NCI-H1105 treated with DMSO at 0.1 percent for 48 hours (cell line): ENCODE data around the gene RAB44.
A peak's percentile ranks its signal among the peaks of the same experiment; 100 is the strongest.
"Not testable (repeated sequence)": the region's sequence is repeated elsewhere in the genome, so short reads cannot be mapped to it uniquely, and the experiment has no call there.

ENCODE experiments used
- DNase-seq: peaks from one replicate; lab custom pipeline; 2025; lab: John Stamatoyannopoulos, UW

Gene RAB44

GRCh38 chr6:36715469-36715868 is 17.8 kb downstream of the RAB44 start:
- DNase-seq, result no peak

DNA sequence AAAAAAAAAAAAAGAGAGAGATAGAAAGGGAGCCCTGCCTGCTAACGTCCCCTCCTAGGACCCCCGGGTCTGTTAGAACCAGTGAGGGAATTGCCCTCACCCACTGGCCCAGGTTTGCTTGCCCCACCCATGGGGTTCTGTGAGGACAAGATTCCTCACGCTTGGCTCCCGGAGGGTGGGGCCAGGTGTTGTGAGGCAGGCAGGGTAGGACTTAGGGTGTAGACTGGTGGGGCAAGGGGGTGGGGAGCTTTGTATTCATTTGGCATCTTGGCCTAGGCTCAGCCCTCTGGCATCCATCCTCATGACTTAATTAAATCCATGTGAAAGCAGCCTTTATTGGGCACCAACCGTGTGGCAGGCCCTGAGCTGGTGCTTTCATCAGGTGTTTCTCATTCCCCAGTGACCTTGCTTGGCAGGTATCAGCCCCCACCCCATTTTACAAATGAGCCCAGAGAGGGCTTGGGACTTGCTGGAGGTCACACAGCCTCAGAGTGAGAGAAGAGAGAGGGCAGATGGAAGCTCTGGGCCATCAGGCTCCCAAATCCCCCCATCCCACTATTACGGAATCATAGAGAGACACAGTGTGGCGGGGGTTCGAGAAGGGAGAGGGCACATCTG is 19.0 kb downstream of the RAB44 start:
- DNase-seq, result no peak

DNA sequence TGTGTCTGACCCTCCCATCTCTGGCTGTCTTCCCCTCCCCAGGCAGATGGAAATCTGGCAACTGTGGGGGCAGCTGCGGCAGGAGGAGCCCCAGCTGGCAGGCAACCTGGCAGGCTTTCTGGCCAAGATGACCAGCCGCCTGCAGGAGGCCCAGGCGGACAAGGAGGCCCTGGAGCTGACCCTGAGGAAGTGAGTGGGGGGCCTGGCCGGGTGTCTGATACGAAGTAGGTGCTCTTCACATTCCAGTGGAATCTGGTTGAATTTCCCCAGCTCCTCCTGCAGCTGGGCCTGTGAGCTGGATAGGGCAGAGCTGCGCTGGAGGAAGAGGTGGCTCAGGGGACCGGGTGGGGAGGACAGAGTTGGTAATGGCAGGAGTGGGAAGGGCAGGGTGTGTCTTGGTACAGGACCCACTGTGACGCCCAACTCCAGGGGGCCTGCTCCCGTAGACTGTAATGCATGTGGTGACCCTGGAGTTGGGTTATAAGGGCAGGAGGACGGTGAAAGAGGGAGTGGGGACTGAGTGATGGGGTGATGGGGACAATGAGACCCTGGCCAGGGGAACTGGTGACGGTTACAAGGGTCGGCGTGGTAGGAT is 19.7 kb downstream of the RAB44 start:
- no peak for DNase-seq

DNA sequence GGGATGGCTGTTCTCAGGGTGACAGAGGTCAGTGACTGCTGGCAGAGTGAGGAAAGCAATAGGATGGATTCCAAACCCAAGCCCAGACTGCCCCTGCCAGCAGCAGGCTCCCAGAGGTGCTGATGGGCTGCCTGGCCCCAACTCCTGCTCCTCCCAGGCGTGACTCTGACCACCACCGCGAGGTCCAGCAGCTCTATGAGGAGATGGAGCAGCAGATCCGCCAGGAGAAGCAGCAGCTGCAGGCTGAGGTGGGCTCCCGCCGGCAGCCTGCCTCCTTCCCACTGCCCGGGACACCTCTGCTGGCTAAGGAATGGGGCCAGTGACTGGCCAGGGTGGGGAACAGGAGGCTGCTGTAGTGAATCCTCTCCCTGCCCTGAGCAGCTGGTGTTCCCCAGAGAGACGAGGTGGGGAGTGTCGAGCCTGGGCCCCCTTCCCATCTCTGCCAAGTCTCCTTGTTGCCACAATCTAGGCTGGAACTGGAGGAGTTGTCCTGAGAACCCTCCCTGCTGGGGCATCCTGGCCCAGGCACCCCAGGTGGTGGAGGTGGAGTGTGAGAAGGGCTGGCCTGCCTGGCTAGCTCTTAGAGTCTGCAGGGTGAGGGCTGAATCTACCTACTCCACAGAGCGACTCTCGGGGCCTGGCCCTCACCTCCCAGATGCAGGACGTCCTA is 20.4 kb downstream of the RAB44 start:
- DNase-seq, result no peak

- no peak for DNase-seq
Measured at GRCh38 chr6:36718560-36718959, 20.9 kb downstream of the RAB44 start.

DNA sequence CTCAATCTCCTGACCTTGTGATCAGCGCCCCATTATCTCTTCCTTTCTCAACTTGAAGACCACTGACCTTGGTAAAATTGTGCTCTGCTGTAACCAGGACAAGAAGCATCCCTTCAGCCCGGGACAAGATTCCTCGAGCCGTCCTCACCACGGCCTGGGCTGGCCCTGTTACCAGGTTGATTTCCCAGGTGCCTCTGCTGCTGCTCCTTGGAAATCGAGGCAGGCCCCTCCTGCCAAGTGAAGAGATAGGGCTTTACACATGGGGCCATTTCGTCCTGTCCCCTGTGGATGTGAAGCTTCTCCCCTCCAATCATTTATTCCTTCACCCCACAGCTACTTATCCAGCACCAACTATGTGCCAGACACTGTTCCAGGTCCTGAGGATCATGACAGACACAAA is 21.5 kb downstream of the RAB44 start:
- no peak for DNase-seq

GRCh38 chr6:36720251-36721141 is 22.9 kb downstream of the RAB44 start:
- no peak for DNase-seq

DNA sequence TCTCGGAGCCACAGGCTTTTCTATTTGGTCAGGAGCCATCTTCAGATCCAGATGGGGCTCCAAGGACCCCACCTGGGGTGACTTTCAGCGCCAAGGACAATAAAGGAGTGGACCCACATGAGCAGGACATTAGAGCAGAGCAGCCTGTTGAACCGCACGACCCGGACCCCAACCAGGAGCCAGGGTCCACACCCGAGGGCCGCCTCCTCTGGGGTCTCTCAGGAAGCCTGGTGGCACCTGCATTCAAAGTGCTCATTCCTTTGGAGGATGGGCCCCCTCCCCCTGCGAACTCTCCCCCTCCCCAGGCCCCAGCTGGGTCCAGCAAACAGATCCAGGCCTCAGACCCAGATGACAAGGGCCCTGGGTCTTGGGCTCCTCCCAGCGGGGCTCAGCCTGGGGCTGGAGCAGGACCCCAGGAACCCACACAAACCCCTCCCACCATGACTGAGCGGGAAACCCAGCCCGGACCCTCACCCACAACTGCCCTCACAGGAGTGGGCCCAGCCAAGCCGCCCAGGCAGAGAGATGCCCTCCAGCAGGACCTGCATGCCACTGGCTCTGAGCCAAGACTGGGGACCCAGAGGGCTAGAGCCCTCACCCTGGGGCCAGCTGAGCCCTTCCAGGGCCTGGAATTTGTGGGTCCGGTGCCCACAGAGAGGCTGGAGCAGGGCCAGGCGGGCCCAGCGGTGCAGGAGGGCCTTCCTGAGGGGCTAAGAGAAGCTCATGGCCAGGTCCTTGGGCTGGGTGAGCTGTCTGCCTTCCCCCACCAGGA is 23.9 kb downstream of the RAB44 start:
- DNase-seq, result no peak

- no peak for DNase-seq
Measured at GRCh38 chr6:36722365-36722764, 24.7 kb downstream of the RAB44 start.

DNA sequence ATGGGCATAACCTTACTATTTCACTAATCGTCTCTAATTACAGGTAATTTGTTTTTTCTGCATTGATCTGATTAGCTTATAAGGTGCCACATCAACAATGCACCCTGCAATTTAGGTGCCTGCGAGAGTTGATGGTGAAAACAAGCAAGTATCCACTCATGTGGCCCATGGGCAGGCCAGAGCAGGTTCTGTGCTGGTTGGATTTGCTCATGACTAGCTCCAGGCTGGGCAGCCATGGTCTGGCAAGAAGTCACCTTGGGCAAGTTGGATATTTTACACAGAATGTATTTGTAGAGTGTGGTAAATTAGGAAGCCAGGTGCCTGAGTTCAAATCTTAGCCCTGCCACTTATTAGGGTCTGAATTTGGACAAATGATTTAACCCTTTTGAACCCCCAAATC is 25.3 kb downstream of the RAB44 start:
- peak; percentile 86 for DNase-seq

DNA sequence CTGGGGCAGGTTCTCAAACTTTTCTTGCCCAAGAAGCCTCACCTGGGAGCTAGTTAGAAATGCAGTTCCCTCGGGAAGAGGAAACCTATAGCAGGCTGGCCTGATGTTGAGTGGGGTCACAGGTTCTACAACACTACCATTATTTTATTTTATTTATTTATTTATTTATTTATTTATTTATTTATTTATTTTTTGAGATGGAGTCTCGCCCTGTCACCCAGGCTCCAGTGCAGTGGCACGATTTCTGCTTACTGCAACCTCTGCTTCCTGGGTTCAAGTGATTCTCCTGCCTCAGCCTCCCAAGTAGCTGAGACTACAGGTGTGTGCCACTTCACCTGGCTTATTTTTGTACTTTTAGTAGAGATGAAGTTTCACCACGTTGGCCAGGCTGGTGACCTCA is 26.4 kb downstream of the RAB44 start:
- DNase-seq, result not testable (repeated sequence)

- peak; percentile 74 for DNase-seq
Measured at GRCh38 chr6:36724514-36725390, 27.1 kb downstream of the RAB44 start.

DNA sequence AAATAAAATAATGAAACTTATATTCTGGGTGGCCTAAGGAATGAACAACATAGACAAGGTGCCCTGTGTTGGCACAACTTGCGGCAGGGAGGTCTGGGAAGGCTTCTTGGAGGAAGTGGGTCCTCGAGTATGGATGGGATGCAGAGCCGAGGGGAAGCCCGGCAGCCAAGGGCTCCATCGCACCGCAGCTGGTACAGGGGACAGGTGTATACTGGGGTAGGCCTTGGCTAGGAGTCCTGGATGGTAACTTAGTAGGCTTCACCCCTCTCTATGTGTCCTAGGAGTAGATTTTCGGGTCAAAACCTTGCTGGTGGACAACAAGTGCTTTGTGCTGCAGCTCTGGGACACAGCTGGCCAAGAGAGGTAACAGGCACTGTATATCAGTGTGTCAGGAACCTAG is 28.0 kb downstream of the RAB44 start:
- no peak for DNase-seq

- no peak for DNase-seq
Measured at GRCh38 chr6:36727505-36728021, 29.9 kb downstream of the RAB44 start.

GRCh38 chr6:36728289-36729160 is 30.9 kb downstream of the RAB44 start:
- no peak for DNase-seq

- no peak for DNase-seq
Measured at GRCh38 chr6:36729161-36729524, 31.5 kb downstream of the RAB44 start.

GRCh38 chr6:36730424-36731380 is 33.1 kb downstream of the RAB44 start:
- no peak for DNase-seq

- DNase-seq, result no peak
Measured at GRCh38 chr6:36731622-36732310, 34.1 kb downstream of the RAB44 start.
